ENCODE results near the gene RITA1.

The RITA1 gene

DNA sequence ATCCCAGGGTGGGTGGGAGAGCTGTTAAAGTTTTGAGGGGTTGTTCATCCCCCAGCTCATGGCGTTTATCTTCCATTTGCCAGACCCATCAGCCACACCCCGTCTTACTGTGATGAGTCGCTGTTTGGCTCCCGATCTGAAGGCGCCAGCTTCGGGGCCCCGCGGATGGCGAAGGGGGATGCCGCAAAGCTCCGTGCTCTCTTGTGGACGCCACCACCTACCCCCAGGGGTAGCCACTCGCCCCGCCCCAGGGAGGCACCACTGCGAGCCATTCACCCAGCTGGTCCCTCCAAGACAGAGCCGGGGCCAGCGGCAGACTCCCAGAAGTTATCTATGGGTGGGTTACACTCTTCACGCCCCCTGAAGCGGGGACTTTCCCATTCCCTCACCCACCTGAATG, 5.7 kb downstream of the RITA1 start:
- Histone ChIP-seq H3K27ac (peak overlapping the region; percentile 53), H3K27me3 (ENCODE audit: insufficient read depth, low read depth, severe bottlenecking) (no peaks in the 10 kb centered on the region)
- TF ChIP-seq, protein P1, sequence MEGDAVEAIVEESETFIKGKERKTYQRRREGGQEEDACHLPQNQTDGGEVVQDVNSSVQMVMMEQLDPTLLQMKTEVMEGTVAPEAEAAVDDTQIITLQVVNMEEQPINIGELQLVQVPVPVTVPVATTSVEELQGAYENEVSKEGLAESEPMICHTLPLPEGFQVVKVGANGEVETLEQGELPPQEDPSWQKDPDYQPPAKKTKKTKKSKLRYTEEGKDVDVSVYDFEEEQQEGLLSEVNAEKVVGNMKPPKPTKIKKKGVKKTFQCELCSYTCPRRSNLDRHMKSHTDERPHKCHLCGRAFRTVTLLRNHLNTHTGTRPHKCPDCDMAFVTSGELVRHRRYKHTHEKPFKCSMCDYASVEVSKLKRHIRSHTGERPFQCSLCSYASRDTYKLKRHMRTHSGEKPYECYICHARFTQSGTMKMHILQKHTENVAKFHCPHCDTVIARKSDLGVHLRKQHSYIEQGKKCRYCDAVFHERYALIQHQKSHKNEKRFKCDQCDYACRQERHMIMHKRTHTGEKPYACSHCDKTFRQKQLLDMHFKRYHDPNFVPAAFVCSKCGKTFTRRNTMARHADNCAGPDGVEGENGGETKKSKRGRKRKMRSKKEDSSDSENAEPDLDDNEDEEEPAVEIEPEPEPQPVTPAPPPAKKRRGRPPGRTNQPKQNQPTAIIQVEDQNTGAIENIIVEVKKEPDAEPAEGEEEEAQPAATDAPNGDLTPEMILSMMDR (IDR thresholded peaks at IDR 0.05; ENCODE audit: low read depth, low read length), result no peak

DNA sequence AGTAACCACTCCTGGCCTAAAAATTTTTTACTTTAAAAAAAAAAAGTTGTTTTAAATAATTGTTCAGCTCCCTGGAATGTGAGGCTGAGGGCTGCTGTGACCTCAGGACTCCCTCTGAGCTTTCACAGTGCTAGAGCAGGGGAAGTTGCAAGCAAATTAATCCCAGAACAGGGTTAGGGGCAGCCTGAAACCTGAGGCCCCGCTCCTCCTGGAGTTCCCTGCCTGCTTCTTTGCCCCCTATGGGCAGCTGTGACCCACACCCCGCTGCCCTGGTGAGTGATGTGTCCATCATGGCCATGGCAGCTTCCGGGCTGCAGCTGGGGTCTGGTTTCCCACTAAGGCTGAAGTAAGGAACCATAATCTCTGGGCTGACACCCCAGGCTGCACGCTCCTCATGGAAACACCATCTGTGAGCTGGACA, 9.5 kb downstream of the RITA1 start:
- Histone ChIP-seq H3K9me3 (ENCODE audit: severe bottlenecking) (no peaks in the 10 kb centered on the region), H3K27ac (peak overlapping the region; percentile 69), H3K36me3 (peaks cover 12% of the 10 kb centered on the region), H3K4me3 (ENCODE audit: low read depth, low read length) (no peak overlapping the region), H3K27me3 (ENCODE audit: insufficient read depth, low read depth, severe bottlenecking) (no peaks in the 10 kb centered on the region)
- DNase-seq, result peak; percentile 71
- TF ChIP-seq, protein P1 (IDR thresholded peaks at IDR 0.05; ENCODE audit: low read depth, low read length), result no peak

More for the DNA sequence above, 5.7 kb downstream of the RITA1 start:
- no peak overlapping the region for H3K4me3 ChIP-seq (ENCODE audit: low read depth, low read length)
- peaks cover 34% of the 10 kb centered on the region for H3K36me3 ChIP-seq
- H3K9me3 ChIP-seq (ENCODE audit: severe bottlenecking), result no peaks in the 10 kb centered on the region
- DNase-seq, result no peak

- Histone ChIP-seq H3K27ac (peak overlapping the region; percentile 69), H3K27me3 (ENCODE audit: insufficient read depth, low read depth, severe bottlenecking) (no peaks in the 10 kb centered on the region), H3K36me3 (peaks cover 9% of the 10 kb centered on the region), H3K4me3 (ENCODE audit: low read depth, low read length) (no peak overlapping the region), H3K9me3 (ENCODE audit: severe bottlenecking) (no peaks in the 10 kb centered on the region)
- DNase-seq, result no peak
- TF ChIP-seq, protein P1 (IDR thresholded peaks at IDR 0.05; ENCODE audit: low read depth, low read length), result no peak
Measured at GRCh38 chr12:113195598-113195997, 10.1 kb downstream of the RITA1 start.

GRCh38 chr12:113196582-113196981, 11.1 kb downstream of the RITA1 start:
- DNase-seq, result no peak
- H3K27me3 ChIP-seq (ENCODE audit: insufficient read depth, low read depth, severe bottlenecking), result no peaks in the 10 kb centered on the region
- TF ChIP-seq, protein P1 (IDR thresholded peaks at IDR 0.05; ENCODE audit: low read depth, low read length), result no peak
- no peak overlapping the region for H3K27ac ChIP-seq
- no peaks in the 10 kb centered on the region for H3K9me3 ChIP-seq (ENCODE audit: severe bottlenecking)
- peaks cover 4% of the 10 kb centered on the region for H3K36me3 ChIP-seq
- H3K4me3 ChIP-seq (ENCODE audit: low read depth, low read length), result no peak overlapping the region

GRCh38 chr12:113196990-113197389, 11.5 kb downstream of the RITA1 start:
- no peaks in the 10 kb centered on the region for H3K36me3 ChIP-seq
- TF ChIP-seq, protein P1 (IDR thresholded peaks at IDR 0.05; ENCODE audit: low read depth, low read length), result peak; percentile 75
- H3K4me3 ChIP-seq (ENCODE audit: low read depth, low read length), result no peak overlapping the region
- peak; percentile 75 for DNase-seq
- H3K9me3 ChIP-seq (ENCODE audit: severe bottlenecking), result no peaks in the 10 kb centered on the region
- H3K27ac ChIP-seq, result no peak overlapping the region
- no peaks in the 10 kb centered on the region for H3K27me3 ChIP-seq (ENCODE audit: insufficient read depth, low read depth, severe bottlenecking)

GRCh38 chr12:113197518-113198077, 12.1 kb downstream of the RITA1 start:
- Histone ChIP-seq H3K27me3 (ENCODE audit: insufficient read depth, low read depth, severe bottlenecking) (no peaks in the 10 kb centered on the region), H3K27ac (no peak overlapping the region), H3K36me3 (no peaks in the 10 kb centered on the region), H3K9me3 (ENCODE audit: severe bottlenecking) (no peaks in the 10 kb centered on the region), H3K4me3 (ENCODE audit: low read depth, low read length) (no peak overlapping the region)
- TF ChIP-seq, protein P1 (IDR thresholded peaks at IDR 0.05; ENCODE audit: low read depth, low read length), result no peak
- DNase-seq, result no peak
